K562 (cell line): Measurements from ENCODE around the gene COQ4. TPM values are rescaled to one million over a fixed set of nuclear protein-coding genes. Genes with fewer than 3 reads are reported as not detected.
A peak's percentile ranks its signal among the peaks of the same experiment; 100 is the strongest.

Experiments
- ARID4B ChIP-seq: sonication (generic); formaldehyde crosslinking; IDR thresholded peaks from 2 replicates; pipeline ENCODE4 v1.8.0; 2022; ENCODE audit warnings: mild to moderate bottlenecking, missing genetic modification reagents
- BCL6 ChIP-seq: fragments of 250-450 bp; sonication (Bioruptor Pico); IDR thresholded peaks from 2 replicates; pipeline ENCODE4 v1.4.0; 2020
- BRD9 ChIP-seq: fragments of 450-650 bp; IDR thresholded peaks from 2 replicates; pipeline ENCODE4 v1.6.1; 2018; ENCODE audit warnings: low read depth; ENCODE audit not compliant: partially characterized antibody
- E2F5 ChIP-seq: sonication (generic); formaldehyde crosslinking; IDR thresholded peaks from 2 replicates; pipeline ENCODE4 v1.8.0; 2022; ENCODE audit warnings: mild to moderate bottlenecking, missing genetic modification reagents
- EP400 ChIP-seq: fragments of 450-650 bp; IDR thresholded peaks from 2 replicates; pipeline ENCODE4 v1.6.1; 2017; ENCODE audit warnings: antibody characterized with exemption, mild to moderate bottlenecking, moderate library complexity
- HMG20A ChIP-seq: fragments of 450-650 bp; formaldehyde crosslinking; conservative IDR thresholded peaks from 2 replicates; pipeline ENCODE4 v1.4.0; 2020; ENCODE audit warnings: mild to moderate bottlenecking, mixed read lengths
- ID3 ChIP-seq, 2 experiments: fragments of 250-450 bp in 1 of 2; fragments of 450-650 bp in 1 of 2; sonication (Bioruptor Pico) in 1 of 2; IDR thresholded peaks; 2 replicates each; pipeline versions ENCODE4 v1.6.1 to v1.8.0; 2016 to 2021; ENCODE audit warnings: mild to moderate bottlenecking in 2 of 2, moderate library complexity in 2 of 2, missing compliant biosample characterization in 1 of 2, missing genetic modification characterization in 1 of 2
- KHSRP ChIP-seq: fragments of 450-650 bp; IDR thresholded peaks from 2 replicates; pipeline ENCODE4 v1.6.1; 2017
- L3MBTL2 ChIP-seq: fragments of 450-650 bp; IDR thresholded peaks from 2 replicates; pipeline ENCODE4 v1.6.1; 2016; ENCODE audit warnings: mild to moderate bottlenecking, moderate library complexity
- NR4A1 ChIP-seq, 2 experiments: fragments of 250-450 bp in 1 of 2; fragments of 450-650 bp in 1 of 2; sonication (Bioruptor Pico) in 1 of 2; IDR thresholded peaks; 2 replicates each; pipeline versions ENCODE4 v1.4.0 to v1.6.1; 2016 to 2020; ENCODE audit warnings: mild to moderate bottlenecking in 2 of 2, missing compliant biosample characterization in 1 of 2, missing genetic modification characterization in 1 of 2, moderate library complexity in 1 of 2
- NUFIP1 ChIP-seq: fragments of 450-650 bp; IDR thresholded peaks from 2 replicates; pipeline ENCODE4 v1.6.1; 2018; ENCODE audit not compliant: partially characterized antibody
- PHB2 ChIP-seq: fragments of 450-650 bp; IDR thresholded peaks from 2 replicates; pipeline ENCODE4 v1.6.1; 2017; ENCODE audit warnings: low read depth
- RHOXF2B ChIP-seq: fragments of 250-450 bp; sonication (Bioruptor Pico); conservative IDR thresholded peaks from 2 replicates; pipeline ENCODE4 v1.5.1; 2021
- SREBF2 ChIP-seq: sonication (generic); formaldehyde crosslinking; IDR thresholded peaks from 2 replicates; pipeline ENCODE4 v1.4.0; 2020; ENCODE audit warnings: mild to moderate bottlenecking, missing genetic modification reagents
- SRSF9 ChIP-seq: fragments of 200-400 bp; formaldehyde crosslinking; IDR thresholded peaks from 2 replicates; pipeline ENCODE4 v1.6.1; 2017; ENCODE audit warnings: low read depth, low read length, borderline replicate concordance
- STAG1 ChIP-seq: sonication (generic); formaldehyde crosslinking; IDR thresholded peaks from 2 replicates; pipeline ENCODE4 v1.5.0; 2020; ENCODE audit warnings: missing genetic modification reagents, borderline replicate concordance
- TAL1 ChIP-seq: fragments of 450-650 bp; IDR thresholded peaks from 2 replicates; pipeline ENCODE4 v1.6.1; 2016; ENCODE audit warnings: mild to moderate bottlenecking
- TEAD4 ChIP-seq, 2 experiments: sonication (generic) in 1 of 2; formaldehyde crosslinking in 1 of 2; IDR thresholded peaks; 2 replicates each; pipeline versions ENCODE4 v1.6.1 to v1.8.0; 2012 to 2022; ENCODE audit warnings: borderline replicate concordance in 1 of 2, inconsistent platforms in 1 of 2, low read length in 1 of 2, mild to moderate bottlenecking in 1 of 2, missing genetic modification reagents in 1 of 2
- ZC3H4 ChIP-seq: sonication (generic); formaldehyde crosslinking; IDR thresholded peaks from 2 replicates; pipeline ENCODE4 v1.9.0; 2021; ENCODE audit warnings: missing genetic modification reagents, borderline replicate concordance
- ZNF124 ChIP-seq: sonication (generic); formaldehyde crosslinking; IDR thresholded peaks from 2 replicates; pipeline ENCODE4 v1.8.1; 2022; ENCODE audit warnings: missing genetic modification reagents
- polyA plus RNA-seq, 8 experiments: library from polyadenylated mRNA; depleted of rRNA in 4 of 8; stranded (reverse) in 5 of 8; unstranded in 3 of 8; fragments of >200 nt; fragmentation: Nextera tagmentation in 2 of 8; fragmentation: Illumina TruSeq in 1 of 8; extraction: Ambion mirVana in 2 of 8; extraction: Trizol in 1 of 8; gene quantifications; 2 replicates each; pipeline versions ENCODE4 v1.2.1 to v1.2.3, GENCODE V29; 2011 to 2014; ENCODE audit warnings: inconsistent platforms in 1 of 8, missing spikeins in 1 of 8
- total RNA-seq, 7 experiments: library from RNA; depleted of rRNA in 6 of 7; stranded (reverse); fragments of >200 nt in 6 of 7; fragmentation: Illumina TruSeq in 2 of 7; extraction: Trizol in 2 of 7; gene quantifications; 2 replicates each; pipeline versions ENCODE4 v1.2.1 to v1.2.3, GENCODE V29; 2011 to 2021; ENCODE audit warnings: low replicate concordance in 1 of 7
- TF ChIP-seq, protein P1 (sequence below): fragments of 450-650 bp; IDR thresholded peaks from 2 replicates; pipeline ENCODE4 v1.6.1; 2016; ENCODE audit warnings: antibody characterized with exemption

COQ4 gene
- total and polyA plus RNA-seq, 9 of the 15 experiments (the other 6 are each of a cell fraction or from before 2014, with no cell fraction given): 9.1 to 135 (median 67.2) TPM

DNA sequence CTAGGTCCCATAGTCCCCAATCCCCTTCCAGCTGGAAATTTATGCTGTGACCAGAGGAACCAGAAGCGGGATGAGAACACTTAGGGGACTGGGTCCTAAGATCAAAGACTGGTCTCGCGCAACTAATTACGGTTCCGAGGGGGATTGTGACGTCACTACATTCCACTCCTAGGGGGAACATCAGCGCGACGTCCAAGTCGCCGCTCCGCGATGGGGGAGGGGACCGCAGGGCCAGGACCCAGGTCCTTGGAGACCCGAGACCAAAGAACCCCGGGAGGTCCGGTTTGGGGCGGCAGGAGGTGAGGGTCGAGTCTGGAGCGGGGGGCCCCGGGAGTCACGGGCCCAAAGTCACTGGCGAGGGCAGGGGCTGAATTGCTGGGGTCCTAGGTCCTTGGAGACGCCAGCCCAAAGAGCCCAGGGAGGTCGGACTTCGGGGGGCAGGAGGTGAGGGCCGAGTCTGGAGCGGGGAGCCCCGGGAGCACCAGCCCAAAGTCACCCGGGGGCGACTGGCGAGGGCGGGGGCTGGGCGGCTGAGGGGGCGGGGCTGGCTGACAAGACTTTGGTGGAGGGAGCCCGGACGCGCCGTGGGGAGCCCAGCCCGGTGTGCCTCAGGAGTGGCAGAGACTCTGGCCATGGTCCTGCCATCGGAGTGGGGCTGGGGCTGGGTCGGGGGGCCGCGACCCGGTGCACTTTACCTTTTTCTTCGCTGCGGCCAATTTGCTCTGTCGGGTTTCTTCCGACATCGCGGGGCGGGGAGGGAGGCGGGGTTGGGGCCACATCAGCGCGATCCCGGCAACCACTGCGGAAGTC lies 47.2 kb upstream of the COQ4 start, which contains the start of gene GOLGA2 (continued):
- TF ChIP-seq ARID4B (CRISPR knock-in tag) (no peak), BCL6 (CRISPR knock-in tag) (no peak), SRSF9 (no peak), HMG20A (CRISPR knock-in tag) (no peak), PHB2 (no peak), NR4A1 (CRISPR knock-in tag; IDR thresholded peaks at IDR 0.05) (peak; percentile 77; the same call in 1 of the 2 replicates), NR4A1 (tag; IDR thresholded peaks at IDR 0.05) (peak; percentile 69; the same call in 1 of the 2 replicates), BRD9 (no peak), ID3 (CRISPR knock-in tag; IDR thresholded peaks at IDR 0.05) (no peak), ID3 (tag; IDR thresholded peaks at IDR 0.05) (peak; percentile 74; the same call in 1 of the 2 replicates), E2F5 (CRISPR knock-in tag) (no peak), KHSRP (no peak), STAG1 (CRISPR knock-in tag) (no peak), EP400 (no peak), L3MBTL2 (no peak), RHOXF2B (CRISPR knock-in tag) (peak; percentile 64), TAL1 (no peak), ZNF124 (no peak), SREBF2 (CRISPR knock-in tag) (no peak), ZC3H4 (no peak), NUFIP1 (no peak), TEAD4 (IDR thresholded peaks at IDR 0.05; ENCODE audit: low read length) (no peak), TEAD4 (CRISPR knock-in tag; IDR thresholded peaks at IDR 0.05; ENCODE audit: borderline replicate concordance) (no peak)
- TF ChIP-seq, protein P1, sequence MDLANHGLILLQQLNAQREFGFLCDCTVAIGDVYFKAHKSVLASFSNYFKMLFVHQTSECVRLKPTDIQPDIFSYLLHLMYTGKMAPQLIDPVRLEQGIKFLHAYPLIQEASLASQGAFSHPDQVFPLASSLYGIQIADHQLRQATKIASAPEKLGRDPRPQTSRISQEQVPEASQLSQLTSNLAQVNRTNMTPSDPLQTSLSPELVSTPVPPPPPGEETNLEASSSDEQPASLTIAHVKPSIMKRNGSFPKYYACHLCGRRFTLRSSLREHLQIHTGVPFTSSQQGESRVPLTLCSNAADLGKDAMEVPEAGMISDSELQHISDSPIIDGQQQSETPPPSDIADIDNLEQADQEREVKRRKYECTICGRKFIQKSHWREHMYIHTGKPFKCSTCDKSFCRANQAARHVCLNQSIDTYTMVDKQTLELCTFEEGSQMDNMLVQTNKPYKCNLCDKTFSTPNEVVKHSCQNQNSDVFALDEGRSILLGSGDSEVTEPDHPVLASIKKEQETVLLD: no peak
